ENCODE results near the gene LRRC52. TPM values are rescaled to one million over a fixed set of nuclear protein-coding genes. Genes with fewer than 3 reads are reported as not detected.

Gene LRRC52
- total and polyA plus RNA-seq, 4 donors, result not detected

GRCh38 chr1:165497069-165498013, 46.5 kb upstream of the LRRC52 start:
- Histone ChIP-seq H3K27me3 (ENCODE audit: control insufficient read depth in 4 of 4, insufficient read depth in 4 of 4, low read length in 3 of 4) (no peaks in the 10 kb centered on the region), H3K4me1 (ENCODE audit: control insufficient read depth in 4 of 4, insufficient read depth in 4 of 4, low read length in 3 of 4) (no peaks in the 10 kb centered on the region), H3K4me3 (ENCODE audit: low read depth in 1 of 3, low read length in 3 of 3) (no peak overlapping the region), H3K9me3 (ENCODE audit: control insufficient read depth in 4 of 4, low read length in 3 of 4) (no peaks in the 10 kb centered on the region), H3K27ac (ENCODE audit: low read depth in 1 of 2, low read length in 2 of 2) (no peak overlapping the region), H3K36me3 (ENCODE audit: control insufficient read depth in 4 of 4, insufficient read depth in 3 of 4, low read depth in 1 of 4, low read length in 3 of 4) (no peaks in the 10 kb centered on the region), H3K9ac (ENCODE audit: low read depth in 1 of 2, low read length in 2 of 2) (no peak overlapping the region)
- WGBS, result 70% methylated on average over 12 of the region's 12 CpGs
- DNase-seq (ENCODE audit: low spot score), result no peak
- TF ChIP-seq REST (IDR thresholded peaks at IDR 0.05), result no peak
- TF ChIP-seq HNF4A (conservative IDR thresholded peaks at IDR 0.05), result no peak
- no peak for TF ChIP-seq HNF4G (IDR thresholded peaks at IDR 0.05)
- no peak for TF ChIP-seq CTCF (IDR thresholded peaks at IDR 0.05; ENCODE audit: low read depth, low read length, missing input control)
- TF ChIP-seq JUND (IDR thresholded peaks at IDR 0.05), result no peak

GRCh38 chr1:165501330-165501969, 42.4 kb upstream of the LRRC52 start:
- no peak overlapping the region for H3K4me3 ChIP-seq (ENCODE audit: low read depth in 1 of 3, low read length in 3 of 3)
- H3K9ac ChIP-seq (ENCODE audit: low read depth in 1 of 2, low read length in 2 of 2), result no peak overlapping the region
- WGBS, result 76% methylated on average over 7 of the region's 7 CpGs
- H3K27ac ChIP-seq (ENCODE audit: low read depth in 1 of 2, low read length in 2 of 2), result no peak overlapping the region
- no peaks in the 10 kb centered on the region for H3K4me1 ChIP-seq (ENCODE audit: control insufficient read depth in 4 of 4, insufficient read depth in 4 of 4, low read length in 3 of 4)
- no peak for DNase-seq (ENCODE audit: low spot score)
- H3K9me3 ChIP-seq (ENCODE audit: control insufficient read depth in 4 of 4, low read length in 3 of 4), result no peaks in the 10 kb centered on the region
- H3K27me3 ChIP-seq (ENCODE audit: control insufficient read depth in 4 of 4, insufficient read depth in 4 of 4, low read length in 3 of 4), result no peaks in the 10 kb centered on the region
- H3K36me3 ChIP-seq (ENCODE audit: control insufficient read depth in 4 of 4, insufficient read depth in 3 of 4, low read depth in 1 of 4, low read length in 3 of 4), result no peaks in the 10 kb centered on the region
- TF ChIP-seq SP1 (IDR thresholded peaks at IDR 0.05), result no peak
- TF ChIP-seq FOXA1 (IDR thresholded peaks at IDR 0.05), result no peak
- no peak for TF ChIP-seq MAX (IDR thresholded peaks at IDR 0.05)
- no peak for TF ChIP-seq ATF3 (IDR thresholded peaks at IDR 0.05)
- TF ChIP-seq RAD21 (IDR thresholded peaks at IDR 0.05), result no peak
- TF ChIP-seq EGR1 (IDR thresholded peaks at IDR 0.05; ENCODE audit: low read depth in 2 of 2), result no peak
- no peak for TF ChIP-seq NR2F2 (IDR thresholded peaks at IDR 0.05)
- TF ChIP-seq GABPA (IDR thresholded peaks at IDR 0.05 in 1 of 2, conservative IDR thresholded peaks at IDR 0.05 in 1 of 2), result no peak
- no peak for TF ChIP-seq TAF1 (conservative IDR thresholded peaks at IDR 0.05)
- TF ChIP-seq CTCF (IDR thresholded peaks at IDR 0.05; ENCODE audit: low read depth, low read length, missing input control), result no peak
- no peak for TF ChIP-seq HNF4A (conservative IDR thresholded peaks at IDR 0.05)
- no peak for TF ChIP-seq JUND (IDR thresholded peaks at IDR 0.05)
- TF ChIP-seq RXRA (IDR thresholded peaks at IDR 0.05), result no peak
- TF ChIP-seq REST (IDR thresholded peaks at IDR 0.05), result no peak
